Trophoblast cell (in vitro differentiated cells and primary cell): ENCODE results near the gene CCDC88A.
"Not testable (repeated sequence)": the region's sequence is repeated elsewhere in the genome, so short reads cannot be mapped to it uniquely, and the experiment has no call there.

Experiments used
- DNase-seq, 2 donors: peaks; one replicate each; pipeline ENCODE4 v3.0.0-alpha.2; 2016
- H2AFZ ChIP-seq: 2 replicates; pipeline ENCODE4 v1.6.1; 2013; ENCODE audit warnings: low read length, moderate library complexity, mild to moderate bottlenecking; ENCODE audit not compliant: insufficient read depth, poor library complexity
- H2AK5ac ChIP-seq: 2 replicates; pipeline ENCODE4 v1.6.1; 2013; ENCODE audit warnings: mild to moderate bottlenecking, low read length
- H2BK120ac ChIP-seq: 2 replicates; pipeline ENCODE4 v1.6.1; 2013; ENCODE audit warnings: low read length, mild to moderate bottlenecking, moderate library complexity; ENCODE audit not compliant: insufficient read depth, poor library complexity
- H2BK12ac ChIP-seq: 2 replicates; pipeline ENCODE4 v1.6.1; 2013; ENCODE audit warnings: mild to moderate bottlenecking, low read length, moderate library complexity
- H2BK5ac ChIP-seq: 2 replicates; pipeline ENCODE4 v1.6.1; 2013; ENCODE audit warnings: low read length, low read depth, moderate library complexity, mild to moderate bottlenecking; ENCODE audit not compliant: poor library complexity
- H3K14ac ChIP-seq: 2 replicates; pipeline ENCODE4 v1.6.1; 2013; ENCODE audit warnings: mild to moderate bottlenecking, low read length
- H3K18ac ChIP-seq: 2 replicates; pipeline ENCODE4 v1.6.1; 2013; ENCODE audit warnings: mild to moderate bottlenecking, low read length
- H3K23ac ChIP-seq: 2 replicates; pipeline ENCODE4 v1.6.1; 2013; ENCODE audit warnings: low read length
- H3K27ac ChIP-seq: 2 replicates; pipeline ENCODE4 v1.5.1; 2013; ENCODE audit warnings: low read depth, mild to moderate bottlenecking, inconsistent platforms, low read length, moderate library complexity
- H3K27me3 ChIP-seq: 2 replicates; pipeline ENCODE4 v1.6.1; 2013; ENCODE audit warnings: inconsistent platforms, mild to moderate bottlenecking, low read length, moderate library complexity; ENCODE audit not compliant: insufficient read depth
- H3K36me3 ChIP-seq, 2 experiments: 1 replicate in 1 of 2; 2 replicates in 1 of 2; pipeline ENCODE4 v1.6.1; 2013; ENCODE audit warnings: low read length in 2 of 2, mild to moderate bottlenecking in 2 of 2, moderate library complexity in 1 of 2; ENCODE audit not compliant: insufficient read depth in 2 of 2, control insufficient read depth in 1 of 2
- H3K4ac ChIP-seq: 2 replicates; pipeline ENCODE4 v1.6.1; 2013; ENCODE audit warnings: low read depth, mild to moderate bottlenecking, low read length, moderate library complexity
- H3K4me1 ChIP-seq, 2 experiments: 1 replicate in 1 of 2; 2 replicates in 1 of 2; pipeline ENCODE4 v1.6.1; 2013; ENCODE audit warnings: low read length in 2 of 2, mild to moderate bottlenecking in 2 of 2, moderate library complexity in 1 of 2; ENCODE audit not compliant: insufficient read depth in 2 of 2, control insufficient read depth in 1 of 2
- H3K4me2 ChIP-seq: 2 replicates; pipeline ENCODE4 v1.6.1; 2013; ENCODE audit warnings: inconsistent platforms, mild to moderate bottlenecking, low read length, moderate library complexity
- H3K4me3 ChIP-seq: 2 replicates; pipeline ENCODE4 v1.5.1; 2013; ENCODE audit warnings: mild to moderate bottlenecking, low read depth, low read length, inconsistent platforms
- H3K79me1 ChIP-seq: one replicate; pipeline ENCODE4 v1.6.1; 2013; ENCODE audit warnings: low read length
- H3K79me2 ChIP-seq: 2 replicates; pipeline ENCODE4 v1.6.1; 2013; ENCODE audit warnings: low read length, mild to moderate bottlenecking; ENCODE audit not compliant: control insufficient read depth, insufficient read depth, poor library complexity
- H3K9ac ChIP-seq: 2 replicates; pipeline ENCODE4 v1.6.1; 2013; ENCODE audit warnings: mild to moderate bottlenecking, low read length
- H3K9me3 ChIP-seq: 2 replicates; pipeline ENCODE4 v1.6.1; 2013; ENCODE audit warnings: low read depth, mild to moderate bottlenecking, control low read depth, inconsistent platforms, low read length; ENCODE audit not compliant: insufficient read depth
- H4K12ac ChIP-seq: 2 replicates; pipeline ENCODE4 v1.6.1; 2013; ENCODE audit warnings: low read depth, mild to moderate bottlenecking, low read length, moderate library complexity
- H4K8ac ChIP-seq: 2 replicates; pipeline ENCODE4 v1.6.1; 2013; ENCODE audit warnings: low read depth, mild to moderate bottlenecking, low read length, moderate library complexity
- H4K91ac ChIP-seq: one replicate; pipeline ENCODE4 v1.6.1; 2013; ENCODE audit warnings: low read depth, mild to moderate bottlenecking, low read length, moderate library complexity
- WGBS: extraction: QIAGEN DNeasy Blood & Tissue Kit; methylation state at CpG from one replicate; pipeline ENCODE4 v1.1.7; 2013; ENCODE audit warnings: missing lambda C conversion rate; ENCODE audit not compliant: insufficient read length, insufficient coverage; ENCODE audit errors: extremely low coverage; 5-methylcytosine and 5-hydroxymethylcytosine counted together

The CCDC88A gene

GRCh38 chr2:55450014-55450413 lies 30.4 kb upstream of the CCDC88A start:
- H3K79me2 ChIP-seq, H3K9ac ChIP-seq, H3K9me3 ChIP-seq, H4K91ac ChIP-seq, H3K4me1 ChIP-seq, H3K4me3 ChIP-seq, H2AFZ ChIP-seq, H4K12ac ChIP-seq, H3K18ac ChIP-seq, H2AK5ac ChIP-seq, H3K4me2 ChIP-seq, H3K4ac ChIP-seq, H2BK5ac ChIP-seq, H3K14ac ChIP-seq, H2BK120ac ChIP-seq, DNase-seq, H3K23ac ChIP-seq, H3K27ac ChIP-seq, H4K8ac ChIP-seq, H3K79me1 ChIP-seq, H2BK12ac ChIP-seq, H3K27me3 ChIP-seq, H3K36me3 ChIP-seq: not testable (repeated sequence)
- no CpG with 5 or more reads among the region's 3 CpGs for WGBS

GRCh38 chr2:55442045-55442760 lies 22.5 kb upstream of the CCDC88A start:
- not testable (repeated sequence) for H2AFZ ChIP-seq, H2BK120ac ChIP-seq, H3K4me1 ChIP-seq, H3K9me3 ChIP-seq, H4K91ac ChIP-seq, H3K23ac ChIP-seq, H3K4me3 ChIP-seq, H3K79me2 ChIP-seq, H2BK5ac ChIP-seq, H3K27me3 ChIP-seq, DNase-seq, H3K18ac ChIP-seq, H3K36me3 ChIP-seq, H4K12ac ChIP-seq, H3K27ac ChIP-seq, H2AK5ac ChIP-seq, H2BK12ac ChIP-seq, H3K14ac ChIP-seq, H3K4ac ChIP-seq, H4K8ac ChIP-seq, H3K79me1 ChIP-seq, H3K4me2 ChIP-seq, H3K9ac ChIP-seq
- WGBS = no CpG with 5 or more reads among the region's 29 CpGs

GRCh38 chr2:55441280-55441892 lies 21.7 kb upstream of the CCDC88A start:
- no peak overlapping the region for H4K91ac ChIP-seq
- no peak overlapping the region for H3K14ac ChIP-seq
- H3K9ac ChIP-seq = no peak overlapping the region
- no peak overlapping the region for H3K23ac ChIP-seq
- no peak overlapping the region for H3K4me3 ChIP-seq
- no CpG with 5 or more reads among the region's 4 CpGs for WGBS
- peaks cover 3% of the 10 kb centered on the region for H3K9me3 ChIP-seq
- no peak overlapping the region for H2AK5ac ChIP-seq
- H3K4me1 ChIP-seq = no peaks in the 10 kb centered on the region
- no peaks in the 10 kb centered on the region for H3K27me3 ChIP-seq
- H4K12ac ChIP-seq = no peak overlapping the region
- no peak overlapping the region for H2BK5ac ChIP-seq
- no peaks in the 10 kb centered on the region for H3K79me2 ChIP-seq
- no peaks in the 10 kb centered on the region for H3K36me3 ChIP-seq
- DNase-seq = no peak
- H3K18ac ChIP-seq = no peak overlapping the region
- H3K79me1 ChIP-seq = no peaks in the 10 kb centered on the region
- no peak overlapping the region for H3K27ac ChIP-seq
- no peak overlapping the region for H3K4ac ChIP-seq
- H4K8ac ChIP-seq = no peak overlapping the region
- H2AFZ ChIP-seq = no peak overlapping the region
- H2BK12ac ChIP-seq = no peak overlapping the region
- no peak overlapping the region for H3K4me2 ChIP-seq
- no peak overlapping the region for H2BK120ac ChIP-seq

GRCh38 chr2:55439101-55439397 lies 19.4 kb upstream of the CCDC88A start:
- Histone ChIP-seq H2BK5ac (no peak overlapping the region), H2BK120ac (no peak overlapping the region), H3K9ac (no peak overlapping the region), H3K23ac (no peak overlapping the region), H3K79me2 (no peaks in the 10 kb centered on the region), H3K14ac (no peak overlapping the region), H3K4me3 (no peak overlapping the region), H3K4ac (no peak overlapping the region), H2AFZ (no peak overlapping the region), H3K79me1 (no peaks in the 10 kb centered on the region), H3K18ac (no peak overlapping the region), H4K12ac (no peak overlapping the region), H3K27ac (no peak overlapping the region), H2BK12ac (no peak overlapping the region), H4K8ac (no peak overlapping the region), H3K27me3 (no peaks in the 10 kb centered on the region), H3K36me3 (no peaks in the 10 kb centered on the region), H3K9me3 (peaks cover 3% of the 10 kb centered on the region), H2AK5ac (no peak overlapping the region), H4K91ac (no peak overlapping the region), H3K4me1 (no peaks in the 10 kb centered on the region), H3K4me2 (no peak overlapping the region)
- no CpG with 5 or more reads among the region's 1 CpG for WGBS
- no peak for DNase-seq
